Uterus (tissue), 4 donors: ENCODE results near the gene TM9SF2. TPM values are rescaled to one million over a fixed set of nuclear protein-coding genes. Genes with fewer than 3 reads are reported as not detected.
"Not testable (repeated sequence)": the region's sequence is repeated elsewhere in the genome, so short reads cannot be mapped to it uniquely, and the experiment has no call there.

Experiments used
- DNase-seq, 2 donors: peaks; one replicate each; pipeline ENCODE4 v3.0.0-alpha.2; 2019 to 2020
- H3K27ac ChIP-seq, 2 donors: fragments of 200-600 bp; sonication (generic); 1 replicate in 1 of 2; 2 replicates in 1 of 2; pipeline ENCODE4 v1.5.1; 2016 to 2018
- H3K27me3 ChIP-seq, 2 donors: fragments of 200-600 bp; sonication (generic); one replicate each; pipeline ENCODE4 v1.5.1; 2018 to 2019; ENCODE audit warnings: control low read depth in 1 of 2
- H3K36me3 ChIP-seq, 2 donors: fragments of 200-600 bp; sonication (generic); one replicate each; pipeline ENCODE4 v1.5.1; 2019; ENCODE audit warnings: control low read depth in 1 of 2
- H3K4me1 ChIP-seq, 2 donors: fragments of 200-600 bp; sonication (generic); one replicate each; pipeline ENCODE4 v1.5.1; 2018 to 2019; ENCODE audit warnings: control low read depth in 1 of 2
- H3K4me3 ChIP-seq, 2 donors: fragments of 200-600 bp; sonication (generic); 1 replicate in 1 of 2; 2 replicates in 1 of 2; pipeline ENCODE4 v1.5.1; 2018 to 2019; ENCODE audit warnings: mild to moderate bottlenecking in 1 of 2
- H3K9me3 ChIP-seq, 2 donors: fragments of 200-600 bp; sonication (generic); one replicate each; pipeline ENCODE4 v1.5.1; 2019; ENCODE audit warnings: control low read depth in 1 of 2
- CTCF ChIP-seq, 4 experiments: fragments of 200-600 bp in 2 of 4; fragments of 450-650 bp in 2 of 4; sonication (generic) in 2 of 4; IDR thresholded peaks; one replicate each; pipeline ENCODE4 v1.5.1; 2016 to 2019; ENCODE audit warnings: antibody characterized with exemption in 4 of 4, mild to moderate bottlenecking in 2 of 4, moderate library complexity in 1 of 4
- POLR2A ChIP-seq, 2 donors: fragments of 450-650 bp; IDR thresholded peaks; one replicate each; pipeline ENCODE4 v1.6.1; 2016; ENCODE audit warnings: antibody characterized with exemption in 2 of 2, mild to moderate bottlenecking in 1 of 2, moderate library complexity in 1 of 2
- intact Hi-C: fragments of 100-400 bp; cut with DNase I; formaldehyde crosslinking; loops from one replicate; pipeline ENCODE4 v1.15.1; 2023; ENCODE audit warnings: low total_unique reads
- total RNA-seq, 4 donors: library from RNA; depleted of rRNA in 3 of 4; stranded (reverse); fragments of >200 nt in 3 of 4; gene quantifications; one replicate each; pipeline versions ENCODE4 v1.1.0 to v1.2.4, GENCODE V29; 2014 to 2023
- donor health status: DM: yes; HTN: yes; CAD: no.

The TM9SF2 gene
- total RNA-seq, 4 donors from 2014 or later = 70.9 to 219 (median 99.9) TPM

- H3K27me3 ChIP-seq = no peaks in the 10 kb centered on the region
- TF ChIP-seq POLR2A (IDR thresholded peaks at IDR 0.05) (no peak), CTCF (IDR thresholded peaks at IDR 0.05) (no peak)
- H3K4me1 ChIP-seq = no peaks in the 10 kb centered on the region
- DNase-seq = no peak
- H3K9me3 ChIP-seq = no peaks in the 10 kb centered on the region
- H3K36me3 ChIP-seq = no peaks in the 10 kb centered on the region
- intact Hi-C loops = no loop called here
- no peak overlapping the region for H3K4me3 ChIP-seq
- H3K27ac ChIP-seq = no peak overlapping the region
These were observed 23.8 kb upstream of the TM9SF2 start for GRCh38 chr13:99477493-99477892.

- H3K4me3 ChIP-seq = no peak overlapping the region
- H3K27ac ChIP-seq = no peak overlapping the region
- H3K4me1 ChIP-seq = no peaks in the 10 kb centered on the region
- intact Hi-C loops = no loop called here
- no peaks in the 10 kb centered on the region for H3K27me3 ChIP-seq
- no peaks in the 10 kb centered on the region for H3K9me3 ChIP-seq
- no peak for DNase-seq
- no peaks in the 10 kb centered on the region for H3K36me3 ChIP-seq
- TF ChIP-seq POLR2A (IDR thresholded peaks at IDR 0.05) = no peak
- no peak for TF ChIP-seq CTCF (IDR thresholded peaks at IDR 0.05)
These were observed 19.9 kb upstream of the TM9SF2 start for GRCh38 chr13:99481366-99481765.

- no peak for TF ChIP-seq POLR2A (IDR thresholded peaks at IDR 0.05)
- no peak for TF ChIP-seq CTCF (IDR thresholded peaks at IDR 0.05)
- intact Hi-C loops = no loop called here
These were observed 16.8 kb upstream of the TM9SF2 start for GRCh38 chr13:99484473-99484872.

GRCh38 chr13:99486996-99487395 is 14.3 kb upstream of the TM9SF2 start:
- DNase-seq = no peak
- H3K27ac ChIP-seq = no peak overlapping the region
- no peaks in the 10 kb centered on the region for H3K36me3 ChIP-seq
- H3K27me3 ChIP-seq = no peaks in the 10 kb centered on the region
- no peaks in the 10 kb centered on the region for H3K4me1 ChIP-seq
- intact Hi-C loops = no loop called here
- TF ChIP-seq CTCF (IDR thresholded peaks at IDR 0.05) (no peak), POLR2A (IDR thresholded peaks at IDR 0.05) (no peak)
- no peaks in the 10 kb centered on the region for H3K9me3 ChIP-seq
- H3K4me3 ChIP-seq = no peak overlapping the region

More at GRCh38 chr13:99484473-99484872, 16.8 kb upstream of the TM9SF2 start:
- Histone ChIP-seq H3K27ac (no peak overlapping the region), H3K27me3 (no peaks in the 10 kb centered on the region), H3K4me3 (no peak overlapping the region), H3K9me3 (no peaks in the 10 kb centered on the region), H3K36me3 (no peaks in the 10 kb centered on the region), H3K4me1 (no peaks in the 10 kb centered on the region)
- no peak for DNase-seq

GRCh38 chr13:99489028-99489427 is 12.2 kb upstream of the TM9SF2 start:
- Histone ChIP-seq H3K4me1 (no peaks in the 10 kb centered on the region), H3K4me3 (no peak overlapping the region), H3K36me3 (no peaks in the 10 kb centered on the region), H3K27ac (no peak overlapping the region), H3K27me3 (no peaks in the 10 kb centered on the region), H3K9me3 (no peaks in the 10 kb centered on the region)
- intact Hi-C loops = no loop called here
- DNase-seq = no peak
- no peak for TF ChIP-seq CTCF (IDR thresholded peaks at IDR 0.05)
- TF ChIP-seq POLR2A (IDR thresholded peaks at IDR 0.05) = no peak

GRCh38 chr13:99491750-99492149 is 9.5 kb upstream of the TM9SF2 start:
- H3K9me3 ChIP-seq, H3K27ac ChIP-seq, H3K27me3 ChIP-seq, H3K4me3 ChIP-seq, intact Hi-C loops, H3K36me3 ChIP-seq, H3K4me1 ChIP-seq, DNase-seq: not testable (repeated sequence)
